ENCODE results near the gene PIGU.
A peak's percentile ranks its signal among the peaks of the same experiment; 100 is the strongest.
"Not testable (repeated sequence)": the region's sequence is repeated elsewhere in the genome, so short reads cannot be mapped to it uniquely, and the experiment has no call there.

Gene PIGU

DNA sequence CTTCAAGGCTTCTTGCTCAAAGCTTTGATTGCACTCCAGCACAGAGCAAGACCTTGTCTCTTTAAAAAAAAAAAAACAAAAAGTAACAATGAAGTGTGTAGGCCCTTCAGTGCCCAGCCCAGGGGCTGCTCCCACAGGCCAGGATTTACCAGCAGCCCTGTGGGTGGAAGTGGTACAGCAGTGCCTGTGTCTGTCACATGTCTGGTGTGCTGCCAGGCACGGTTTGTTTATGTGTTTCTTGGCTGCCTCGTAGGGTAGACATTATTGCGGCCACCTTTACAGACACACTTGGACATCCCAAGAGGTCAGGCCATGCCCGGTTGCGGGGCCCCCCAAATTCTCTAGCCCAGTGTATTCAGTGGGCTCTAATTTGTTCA, 148.0 kb downstream of the PIGU start:
- DNase-seq: no peak

DNA sequence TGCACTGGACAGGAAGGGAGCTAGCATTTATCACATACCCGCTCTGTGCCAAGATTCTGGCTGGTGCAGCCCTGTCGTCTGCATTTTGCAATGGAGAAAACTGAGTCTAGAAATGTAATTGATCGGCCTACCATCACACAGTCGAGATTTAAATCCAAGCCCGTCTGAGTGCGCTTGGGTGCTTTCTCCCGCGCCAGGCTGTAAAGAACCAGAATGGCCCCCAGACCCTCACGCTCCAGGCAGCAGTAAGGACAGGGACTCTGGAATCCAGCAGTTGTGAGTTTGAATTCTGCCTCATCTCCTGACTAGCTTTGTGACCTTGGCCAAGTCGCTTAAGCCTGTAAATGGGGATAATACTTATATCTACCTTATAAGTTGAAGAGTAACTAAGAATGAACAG, 149.9 kb downstream of the PIGU start:
- DNase-seq: no peak

GRCh38 chr20:34526466-34526865, 150.4 kb downstream of the PIGU start:
- no peak for DNase-seq

GRCh38 chr20:34525709-34526416, 151.0 kb downstream of the PIGU start:
- DNase-seq: no peak

DNA sequence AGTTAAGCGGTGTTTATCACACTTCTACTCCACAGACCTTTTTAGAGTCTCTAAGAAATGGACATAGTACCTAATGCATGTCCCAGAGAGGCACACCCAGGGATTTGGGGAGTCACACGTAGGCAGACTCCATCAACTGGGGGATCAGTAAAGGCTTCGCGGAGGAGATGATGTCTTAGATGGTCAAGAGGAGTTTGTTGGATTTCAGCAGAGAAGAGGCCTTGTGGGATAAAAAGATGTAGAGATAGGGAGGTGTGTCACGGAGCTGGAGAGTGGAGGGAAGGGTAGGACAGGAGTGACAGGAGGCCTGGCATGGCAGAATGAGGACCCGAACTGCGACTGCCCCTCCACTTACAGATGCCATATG, 151.6 kb downstream of the PIGU start:
- no peak for DNase-seq

DNA sequence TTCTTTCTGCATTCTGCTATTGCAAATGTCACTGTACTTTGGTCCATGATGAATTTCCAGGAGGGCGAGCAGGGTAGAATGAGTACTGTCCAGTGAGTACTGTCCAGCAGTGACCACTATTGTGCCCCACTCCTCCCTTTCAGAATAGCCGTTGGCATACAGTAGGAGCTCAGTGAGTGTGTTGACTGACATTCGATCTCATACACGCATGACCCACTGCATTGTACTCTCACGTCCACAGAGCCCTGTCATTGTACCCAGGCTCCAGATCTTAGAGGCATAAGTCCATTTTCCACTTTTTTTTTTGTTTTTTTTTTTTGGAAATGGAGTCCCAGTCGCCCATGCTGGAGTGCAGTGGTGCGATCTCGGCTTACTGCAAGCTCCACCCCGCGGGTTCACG, 152.5 kb downstream of the PIGU start:
- no peak for DNase-seq

DNA sequence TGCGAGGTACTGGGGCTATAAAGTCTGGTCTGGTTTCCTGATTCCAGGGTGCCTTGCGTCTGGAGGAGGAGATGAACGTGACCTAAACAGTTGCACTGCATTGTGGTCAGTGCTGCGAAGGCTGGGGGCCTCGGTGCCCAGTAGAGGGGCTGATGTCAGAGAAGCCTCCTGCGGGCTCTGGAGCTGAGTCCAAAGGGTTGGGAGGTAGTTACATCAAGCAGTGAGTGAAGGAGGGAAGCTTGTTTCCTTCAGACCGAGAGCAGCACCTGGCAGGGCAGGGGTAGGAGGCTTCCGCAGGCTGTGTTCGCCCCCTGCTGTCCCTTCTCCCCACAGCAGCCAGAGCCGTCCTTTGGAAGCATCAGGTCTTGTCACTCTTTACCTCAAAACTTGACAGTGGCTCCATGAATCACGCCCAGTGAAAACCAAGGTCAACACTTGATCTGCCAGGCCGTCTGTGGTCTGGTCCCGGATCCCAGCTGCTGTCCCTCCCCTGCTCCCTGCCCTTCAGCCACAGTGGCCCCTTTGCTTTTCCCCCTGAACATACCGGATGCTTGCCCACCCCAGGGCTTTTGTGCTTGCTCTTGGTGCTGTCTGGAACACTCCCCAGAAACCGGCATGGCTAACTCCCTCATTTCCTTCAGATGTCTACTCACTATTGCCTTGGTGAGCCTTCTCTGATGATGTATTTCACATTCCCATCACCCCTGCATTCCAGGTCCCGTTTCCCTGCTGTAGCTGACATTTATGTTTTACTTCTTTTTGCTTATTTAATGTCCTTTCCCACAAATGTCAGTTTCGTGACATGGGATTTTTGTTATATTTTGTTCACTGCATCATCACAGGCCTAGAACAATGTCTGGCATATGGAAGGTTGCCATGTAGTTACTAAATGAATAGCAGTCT, 153.7 kb downstream of the PIGU start:
- DNase-seq: peak; percentile 53

- DNase-seq: not testable (repeated sequence)
Measured at GRCh38 chr20:34519841-34520240, 157.1 kb downstream of the PIGU start.

DNA sequence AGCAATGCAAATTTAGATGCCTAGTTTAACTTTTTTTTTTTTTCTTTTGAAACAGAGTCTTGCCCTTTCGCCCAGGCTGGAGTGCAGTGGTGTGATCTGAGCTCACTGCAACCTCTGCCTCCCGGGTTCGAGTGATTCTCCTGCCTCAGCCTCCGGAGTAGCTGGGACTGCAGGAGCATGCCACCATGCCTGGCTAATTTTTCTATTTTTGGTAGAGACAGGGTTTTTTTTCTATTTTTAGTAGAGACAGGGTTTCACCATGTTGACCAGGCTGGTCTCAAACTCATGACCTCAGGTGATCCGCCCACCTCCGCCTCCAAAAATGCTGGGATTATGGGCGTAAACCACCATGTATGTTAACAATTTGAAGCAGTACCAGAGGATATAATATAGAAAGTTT, 158.0 kb downstream of the PIGU start:
- not testable (repeated sequence) for DNase-seq

GRCh38 chr20:34517114-34517505, 159.8 kb downstream of the PIGU start:
- DNase-seq: no peak

DNA sequence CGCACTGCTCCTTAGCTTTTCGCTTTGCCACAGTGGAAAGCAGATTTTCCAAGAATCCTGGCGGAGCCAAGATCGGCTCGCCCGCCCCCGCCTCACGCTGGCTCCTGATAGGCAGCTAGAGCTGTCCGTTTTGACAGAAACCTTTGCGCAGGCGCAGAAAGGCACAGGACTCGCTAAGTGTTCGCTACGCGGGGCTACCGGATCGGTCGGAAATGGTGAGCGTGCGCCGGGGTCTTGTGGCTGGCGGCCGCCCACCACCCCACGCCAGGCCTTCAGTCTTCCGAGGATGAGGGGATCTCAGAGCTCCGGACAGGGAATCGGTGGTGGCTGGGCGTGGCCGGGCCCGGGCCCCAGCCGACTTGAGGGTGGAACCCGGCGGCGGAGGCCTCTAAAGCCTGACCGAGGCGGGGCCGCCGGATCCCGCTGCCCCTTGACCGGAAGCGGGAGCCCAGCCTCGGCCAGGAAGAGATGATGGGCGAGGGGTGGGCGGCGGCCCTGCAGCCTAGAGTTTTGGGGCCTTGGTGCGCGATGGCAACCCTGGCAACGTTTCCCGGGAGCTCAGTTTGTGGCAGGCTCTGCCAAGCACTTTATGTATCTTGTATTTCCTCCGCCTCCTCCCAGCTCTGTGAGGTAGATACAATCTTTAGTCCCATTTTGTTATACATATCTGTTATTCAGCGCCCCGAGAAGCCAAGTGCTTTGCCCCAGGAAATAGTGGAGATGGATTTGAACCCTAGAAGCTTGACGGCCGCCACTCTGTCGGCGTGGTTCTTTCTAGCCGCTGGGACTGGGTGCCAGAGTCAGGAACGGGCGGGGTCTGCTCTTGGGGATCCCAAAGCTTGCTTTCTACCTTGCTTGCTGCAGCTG, 160.4 kb downstream of the PIGU start, which contains the start of gene DYNLRB1:
DYNLRB1 (plus strand) TSS at position 176 of the 867 bp plus-strand sequence; CDS start at position 213, 37 bp downstream.
- DNase-seq: peak; percentile 97

DNA sequence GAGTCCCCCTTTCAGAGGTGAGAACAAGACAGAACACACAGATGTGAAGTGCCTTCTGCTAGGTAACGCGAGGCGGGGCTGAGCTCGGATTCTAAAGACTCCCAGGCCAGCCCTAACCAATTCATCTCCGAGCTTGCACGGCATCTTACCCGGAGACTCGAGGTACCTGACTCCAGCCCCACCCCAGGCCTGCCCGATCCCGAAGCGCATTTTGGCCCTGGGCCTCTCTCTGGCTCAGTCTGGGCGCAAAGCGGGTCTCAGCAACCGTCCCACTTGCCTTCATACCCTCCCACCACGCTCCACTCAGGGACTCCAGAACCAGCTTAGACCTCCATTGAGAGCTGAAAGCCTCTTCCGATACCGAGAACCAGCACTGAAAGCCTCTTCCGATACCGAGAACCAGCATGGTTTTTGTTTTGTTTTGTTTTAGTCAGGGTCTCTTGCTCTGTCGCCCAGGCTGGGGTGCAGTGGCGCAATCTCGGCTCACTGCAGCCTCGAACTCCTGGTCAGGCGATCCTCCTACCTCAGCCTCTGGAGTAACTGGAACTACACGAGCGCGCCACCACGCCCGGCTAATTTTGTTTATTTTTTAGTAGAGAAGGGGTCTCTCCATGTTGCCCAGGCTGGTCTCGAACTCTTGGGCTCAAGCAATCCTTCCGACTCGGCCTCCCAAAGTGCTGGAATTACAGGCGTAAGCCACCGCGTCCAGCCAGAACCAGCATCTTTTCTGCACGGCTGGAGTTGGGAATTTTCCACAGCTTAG, 161.2 kb downstream of the PIGU start:
- DNase-seq: peak; percentile 73

- DNase-seq: no peak
Measured at GRCh38 chr20:34514897-34515483, 161.9 kb downstream of the PIGU start.

DNA sequence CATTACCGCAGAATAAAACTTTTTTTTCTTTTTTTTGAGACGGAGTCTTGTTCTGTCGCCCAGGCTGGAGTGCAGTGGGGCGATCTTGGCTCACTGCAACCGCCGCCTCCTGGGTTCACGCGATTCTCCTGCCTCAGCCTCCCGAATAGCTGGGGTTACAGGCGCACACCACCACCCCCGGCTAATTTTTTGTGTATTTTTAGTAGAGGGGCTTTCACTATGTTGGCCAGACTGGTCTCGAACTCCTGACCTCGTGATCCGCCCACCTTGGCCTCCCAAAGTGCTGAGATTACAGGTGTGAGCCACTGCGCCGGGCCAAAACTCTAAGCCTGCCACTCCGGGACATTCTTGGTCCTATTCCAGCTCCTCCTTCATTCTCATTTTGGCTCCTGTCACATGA, 162.9 kb downstream of the PIGU start:
- DNase-seq: not testable (repeated sequence)

- DNase-seq: no peak
Measured at GRCh38 chr20:34512955-34513419, 163.9 kb downstream of the PIGU start.

GRCh38 chr20:34512266-34512954, 164.5 kb downstream of the PIGU start:
- DNase-seq: no peak

DNA sequence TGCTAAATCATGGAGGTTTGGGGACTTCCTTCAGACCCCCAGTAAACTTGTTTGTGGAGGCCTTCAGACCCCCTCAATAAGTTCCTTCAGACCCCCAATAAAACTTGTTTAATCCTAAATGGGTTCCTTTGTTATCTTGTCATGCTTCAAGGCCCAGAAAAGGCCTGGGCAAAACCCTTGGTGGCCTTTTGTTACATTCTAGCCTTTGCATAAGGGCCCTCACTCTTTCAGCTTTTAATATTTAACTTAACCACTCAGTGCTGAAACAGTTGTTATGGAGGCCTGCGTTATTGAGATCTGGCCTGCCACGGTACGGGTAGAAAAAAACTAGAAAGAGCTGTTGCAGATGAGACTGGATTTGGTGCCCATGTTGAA, 165.0 kb downstream of the PIGU start:
- no peak for DNase-seq

DNA sequence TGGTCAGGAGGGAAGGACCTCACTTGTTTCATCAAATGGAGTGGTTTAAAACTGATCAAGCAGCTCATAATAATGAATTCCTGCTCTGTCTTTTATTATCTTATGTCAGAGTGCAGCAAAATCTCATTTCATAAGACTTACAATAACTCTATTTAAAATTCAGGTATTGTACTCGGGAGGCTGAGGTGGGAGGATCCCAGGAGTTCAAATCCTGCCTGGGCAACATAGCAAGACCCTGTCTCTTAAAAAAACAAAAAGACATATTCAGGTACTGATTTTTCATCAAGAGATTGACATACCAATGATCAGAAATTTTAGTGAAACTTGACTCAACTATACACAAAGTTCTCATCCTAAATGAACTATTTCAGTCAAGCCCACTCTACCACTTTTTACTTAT, 166.3 kb downstream of the PIGU start:
- DNase-seq: no peak
